ENCODE results near the gene SLC24A3. TPM values are rescaled to one million over a fixed set of nuclear protein-coding genes. Genes with fewer than 3 reads are reported as not detected.
A peak's percentile ranks its signal among the peaks of the same experiment; 100 is the strongest.

The SLC24A3 gene
- total and polyA plus RNA-seq, 2 of the 13 experiments (the other 11 are each of a cell fraction or from before 2014, with no cell fraction given) = not detected

DNA sequence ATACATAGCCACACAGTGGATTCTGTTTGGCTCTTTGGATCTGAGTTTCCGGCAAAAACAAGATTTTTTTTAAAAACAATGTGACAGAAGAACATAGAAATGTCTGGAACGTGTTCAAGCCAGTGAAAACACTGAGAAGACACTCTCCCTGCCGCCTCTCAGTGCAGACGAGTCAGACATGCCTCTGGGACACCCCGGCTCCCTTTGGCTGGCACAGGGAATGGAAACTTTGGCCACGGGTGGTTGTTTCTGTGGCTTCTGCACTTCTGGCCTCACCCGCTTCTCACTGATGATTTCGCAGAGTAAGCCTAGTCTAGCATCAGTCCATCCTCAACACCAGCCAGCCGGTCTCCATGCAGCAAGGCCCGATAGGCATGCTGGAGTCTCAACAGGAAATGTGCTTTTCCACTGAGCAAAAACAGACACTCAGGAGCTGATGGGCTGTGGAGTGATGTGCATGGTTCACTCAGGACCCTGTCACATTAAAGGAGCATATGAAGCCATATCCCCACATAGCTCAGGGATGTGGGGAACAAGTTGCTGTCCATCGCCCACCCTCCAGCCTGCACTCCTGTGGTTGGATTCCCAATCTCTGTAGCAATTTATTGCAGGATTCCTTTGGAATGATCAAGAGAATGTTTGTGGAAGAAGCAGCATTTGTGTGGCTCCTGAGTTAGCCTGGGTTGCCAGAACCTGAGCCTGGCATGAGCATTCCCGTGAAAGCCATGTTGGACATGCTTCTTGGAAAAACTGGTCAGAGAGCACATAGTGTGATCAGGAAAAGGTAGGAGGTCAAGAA lies 283.7 kb downstream of the SLC24A3 start:
- Histone ChIP-seq H3K36me3 (replicated peaks in 1 of 2; ENCODE audit: control insufficient read depth in 1 of 2, insufficient read depth in 2 of 2, low read length in 2 of 2) (no peaks in the 10 kb centered on the region), H2AFZ (ENCODE audit: low read length) (no peak overlapping the region), H3K4me3 (replicated peaks in 1 of 3; ENCODE audit: insufficient read depth in 1 of 3, low read depth in 2 of 3, low read length in 3 of 3) (no peak overlapping the region), H4K20me1 (ENCODE audit: insufficient read depth, low read length) (no peaks in the 10 kb centered on the region), H3K9ac (ENCODE audit: insufficient read depth, low read depth, low read length) (no peak overlapping the region), H3K27ac (ENCODE audit: extremely low read length, insufficient read depth, low read length) (no peak overlapping the region), H3K79me2 (ENCODE audit: insufficient read depth, low read length) (no peaks in the 10 kb centered on the region), H3K27me3 (ENCODE audit: control insufficient read depth in 1 of 2, insufficient read depth in 2 of 2, low read length in 2 of 2) (no peaks in the 10 kb centered on the region; a peak in 1 of 5 replicates), H3K9me3 (ENCODE audit: low read length) (no peaks in the 10 kb centered on the region), H3K4me2 (ENCODE audit: low read depth, low read length) (no peak overlapping the region), H3K4me1 (ENCODE audit: insufficient read depth, low read length) (no peaks in the 10 kb centered on the region)
- intact Hi-C loops (cut with micrococcal nuclease; ENCODE audit: unreplicated experiment) = no loop called here
- ChIA-PET CTCF (ENCODE audit: low intra/inter-chr PET ratio, low total read pairs) (no interaction called here), POLR2A (no interaction called here)
- in situ Hi-C loops (cut with HindIII; ENCODE audit: extremely low pct_ligation_motif_present, low pct_unique_long_range_greater_than_20kb) = no loop called here
- no peak for DNase-seq (ENCODE audit: low spot score)
- WGBS (ENCODE audit: low lambda C conversion rate) = 26% methylated on average over 12 of the region's 12 CpGs
- no peak for ATAC-seq
- FAIRE-seq = no peak
- TF ChIP-seq HMG20B (CRISPR knock-in tag; conservative IDR thresholded peaks at IDR 0.05) (no peak), ZNF567 (CRISPR knock-in tag; IDR thresholded peaks at IDR 0.05; ENCODE audit: borderline replicate concordance) (no peak)
- TF ChIP-seq, protein P1, sequence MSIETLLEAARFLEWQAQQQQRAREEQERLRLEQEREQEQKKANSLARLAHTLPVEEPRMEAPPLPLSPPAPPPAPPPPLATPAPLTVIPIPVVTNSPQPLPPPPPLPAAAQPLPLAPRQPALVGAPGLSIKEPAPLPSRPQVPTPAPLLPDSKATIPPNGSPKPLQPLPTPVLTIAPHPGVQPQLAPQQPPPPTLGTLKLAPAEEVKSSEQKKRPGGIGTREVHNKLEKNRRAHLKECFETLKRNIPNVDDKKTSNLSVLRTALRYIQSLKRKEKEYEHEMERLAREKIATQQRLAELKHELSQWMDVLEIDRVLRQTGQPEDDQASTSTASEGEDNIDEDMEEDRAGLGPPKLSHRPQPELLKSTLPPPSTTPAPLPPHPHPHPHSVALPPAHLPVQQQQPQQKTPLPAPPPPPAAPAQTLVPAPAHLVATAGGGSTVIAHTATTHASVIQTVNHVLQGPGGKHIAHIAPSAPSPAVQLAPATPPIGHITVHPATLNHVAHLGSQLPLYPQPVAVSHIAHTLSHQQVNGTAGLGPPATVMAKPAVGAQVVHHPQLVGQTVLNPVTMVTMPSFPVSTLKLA (IDR thresholded peaks at IDR 0.05) = peak; percentile 46
- BruUV-seq (replicated peaks) = no TSS peak

DNA sequence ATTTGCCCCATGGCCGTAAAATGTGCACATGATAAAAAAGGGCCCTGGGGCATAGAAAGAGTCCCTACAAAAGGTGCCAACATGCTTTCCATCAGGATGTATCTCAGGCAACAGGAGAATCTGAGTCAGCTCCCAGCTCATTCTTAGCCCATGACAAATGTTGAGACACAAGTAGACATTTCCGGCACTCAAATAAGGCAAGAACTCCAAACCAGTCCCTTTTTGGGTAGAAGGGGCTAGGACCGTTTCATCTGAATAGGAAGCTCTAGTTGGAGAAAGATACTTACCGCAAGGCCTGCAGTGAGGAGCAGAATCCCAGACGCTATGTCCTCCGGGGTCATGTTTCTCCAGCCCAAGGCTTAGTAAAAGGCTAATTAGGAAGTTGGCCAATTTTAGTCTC lies 284.6 kb downstream of the SLC24A3 start:
- no peak overlapping the region for H2AFZ ChIP-seq (ENCODE audit: low read length)
- H3K27me3 ChIP-seq (ENCODE audit: control insufficient read depth in 1 of 2, insufficient read depth in 2 of 2, low read length in 2 of 2) = no peaks in the 10 kb centered on the region; a peak in 1 of 5 replicates
- H4K20me1 ChIP-seq (ENCODE audit: insufficient read depth, low read length) = no peaks in the 10 kb centered on the region
- no peak for FAIRE-seq
- WGBS (ENCODE audit: low lambda C conversion rate) = 49% methylated on average over 6 of the region's 6 CpGs
- H3K36me3 ChIP-seq (replicated peaks in 1 of 2; ENCODE audit: control insufficient read depth in 1 of 2, insufficient read depth in 2 of 2, low read length in 2 of 2) = no peaks in the 10 kb centered on the region
- no peak overlapping the region for H3K27ac ChIP-seq (ENCODE audit: extremely low read length, insufficient read depth, low read length)
- H3K9ac ChIP-seq (ENCODE audit: insufficient read depth, low read depth, low read length) = no peak overlapping the region
- in situ Hi-C loops (cut with HindIII; ENCODE audit: extremely low pct_ligation_motif_present, low pct_unique_long_range_greater_than_20kb) (no loop called here), intact Hi-C loops (cut with micrococcal nuclease; ENCODE audit: unreplicated experiment) (no loop called here)
- BruUV-seq (replicated peaks) = no TSS peak
- ChIA-PET POLR2A (no interaction called here), CTCF (ENCODE audit: low intra/inter-chr PET ratio, low total read pairs) (no interaction called here)
- H3K4me3 ChIP-seq (replicated peaks in 1 of 3; ENCODE audit: insufficient read depth in 1 of 3, low read depth in 2 of 3, low read length in 3 of 3) = no peak overlapping the region
- no peak for ATAC-seq
- H3K4me1 ChIP-seq (ENCODE audit: insufficient read depth, low read length) = no peaks in the 10 kb centered on the region
- no peaks in the 10 kb centered on the region for H3K79me2 ChIP-seq (ENCODE audit: insufficient read depth, low read length)
- TF ChIP-seq, protein P2, sequence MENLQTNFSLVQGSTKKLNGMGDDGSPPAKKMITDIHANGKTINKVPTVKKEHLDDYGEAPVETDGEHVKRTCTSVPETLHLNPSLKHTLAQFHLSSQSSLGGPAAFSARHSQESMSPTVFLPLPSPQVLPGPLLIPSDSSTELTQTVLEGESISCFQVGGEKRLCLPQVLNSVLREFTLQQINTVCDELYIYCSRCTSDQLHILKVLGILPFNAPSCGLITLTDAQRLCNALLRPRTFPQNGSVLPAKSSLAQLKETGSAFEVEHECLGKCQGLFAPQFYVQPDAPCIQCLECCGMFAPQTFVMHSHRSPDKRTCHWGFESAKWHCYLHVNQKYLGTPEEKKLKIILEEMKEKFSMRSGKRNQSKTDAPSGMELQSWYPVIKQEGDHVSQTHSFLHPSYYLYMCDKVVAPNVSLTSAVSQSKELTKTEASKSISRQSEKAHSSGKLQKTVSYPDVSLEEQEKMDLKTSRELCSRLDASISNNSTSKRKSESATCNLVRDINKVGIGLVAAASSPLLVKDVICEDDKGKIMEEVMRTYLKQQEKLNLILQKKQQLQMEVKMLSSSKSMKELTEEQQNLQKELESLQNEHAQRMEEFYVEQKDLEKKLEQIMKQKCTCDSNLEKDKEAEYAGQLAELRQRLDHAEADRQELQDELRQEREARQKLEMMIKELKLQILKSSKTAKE (CRISPR knock-in tag; IDR thresholded peaks at IDR 0.05; ENCODE audit: borderline replicate concordance) = no peak
- no peak for TF ChIP-seq RELA (CRISPR knock-in tag; IDR thresholded peaks at IDR 0.05)
- no peak for TF ChIP-seq ATF7 (IDR thresholded peaks at IDR 0.05)
- TF ChIP-seq ATF7 (CRISPR knock-in tag; IDR thresholded peaks at IDR 0.05) = no peak
- no peak for DNase-seq (ENCODE audit: low spot score)
- no peaks in the 10 kb centered on the region for H3K9me3 ChIP-seq (ENCODE audit: low read length)
- no peak overlapping the region for H3K4me2 ChIP-seq (ENCODE audit: low read depth, low read length)
